Fibroblast of lung (primary cell): ENCODE results near the gene APCDD1L.

Source experiments
- CTCF ChIP-seq, 2 donors: IDR thresholded peaks in 1 of 2; conservative IDR thresholded peaks in 1 of 2; 1 replicate in 1 of 2; 2 replicates in 1 of 2; pipeline ENCODE4 v1.5.1; 2011 to 2012; ENCODE audit warnings: low read length in 2 of 2, control low read depth in 1 of 2, inconsistent platforms in 1 of 2, low read depth in 1 of 2, mild to moderate bottlenecking in 1 of 2
- EZH2 ChIP-seq: IDR thresholded peaks from 2 replicates; pipeline ENCODE4 v1.5.1; 2012; ENCODE audit warnings: low read length, control low read depth, mild to moderate bottlenecking; ENCODE audit errors: missing control alignments

DNA sequence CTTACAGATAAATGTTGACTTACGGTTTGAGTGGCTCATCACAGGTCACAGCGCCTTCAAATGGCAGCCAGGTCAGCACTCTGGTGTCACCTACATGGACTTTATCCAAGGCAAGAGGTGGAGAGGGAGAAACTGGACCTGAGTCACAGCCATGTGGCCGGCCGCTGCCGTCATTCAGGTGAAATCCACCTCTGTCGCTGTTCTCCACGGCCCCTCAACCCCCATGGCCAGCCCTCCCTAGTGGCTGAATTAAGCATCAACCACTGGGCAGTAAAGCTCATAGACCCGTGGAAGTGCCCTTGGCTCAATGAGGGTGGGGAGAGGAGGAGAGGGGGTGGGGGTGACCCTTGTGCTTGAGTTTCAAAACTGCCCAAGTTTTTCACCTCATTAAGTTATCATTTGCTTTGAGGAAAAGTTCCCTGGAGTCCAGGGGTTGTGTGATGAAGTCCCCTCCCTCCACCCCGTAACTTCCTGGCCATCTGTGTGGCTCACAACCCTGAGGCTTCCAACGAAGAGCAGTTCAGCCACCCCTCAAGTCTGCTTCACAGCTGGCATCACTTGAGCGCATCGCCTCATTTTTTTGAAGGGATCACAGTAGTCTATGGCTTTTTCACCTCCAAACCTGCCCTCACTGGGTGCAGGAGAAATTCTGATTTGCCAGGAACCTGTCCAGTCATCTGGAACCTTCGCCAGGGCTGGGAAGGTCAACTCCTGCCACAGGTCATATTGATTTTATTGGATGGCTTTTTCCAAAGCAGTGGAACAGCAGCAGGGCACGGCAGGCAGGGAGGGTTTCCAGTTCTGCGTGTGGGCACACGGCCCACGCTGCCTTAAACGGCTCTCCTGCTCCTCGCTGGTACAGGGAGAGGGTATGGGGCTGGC is 43.5 kb upstream of the APCDD1L start:
- TF ChIP-seq CTCF (conservative IDR thresholded peaks at IDR 0.05 in 1 of 2, IDR thresholded peaks at IDR 0.05 in 1 of 2; ENCODE audit: low read depth in 1 of 2, low read length in 2 of 2), result no peak
- TF ChIP-seq EZH2, result no peak
